Breast epithelium (tissue), 4 donors: ENCODE results near the gene GNG7. TPM values are rescaled to one million over a fixed set of nuclear protein-coding genes. Genes with fewer than 3 reads are reported as not detected.

Experiments
- DNase-seq, 2 donors: peaks; one replicate each; pipeline ENCODE4 v3.0.0-alpha.2; 2019; ENCODE audit warnings: low spot score in 2 of 2
- H3K27ac ChIP-seq, 2 donors: fragments of 200-600 bp; sonication (generic) in 1 of 2; one replicate each; pipeline ENCODE4 v1.5.1; 2016 to 2019; ENCODE audit warnings: mild to moderate bottlenecking in 1 of 2
- H3K27me3 ChIP-seq, 2 donors: fragments of 200-600 bp; sonication (generic) in 1 of 2; one replicate each; pipeline versions ENCODE4 v1.5.1 to v1.6.0; 2017 to 2019; ENCODE audit warnings: control low read depth in 1 of 2, mild to moderate bottlenecking in 1 of 2
- H3K36me3 ChIP-seq: fragments of 200-600 bp; one replicate; pipeline ENCODE4 v1.5.1; 2019
- H3K4me1 ChIP-seq, 2 donors: fragments of 200-600 bp; sonication (generic); one replicate each; pipeline ENCODE4 v1.5.1; 2016 to 2019; ENCODE audit warnings: control low read depth in 1 of 2
- H3K4me3 ChIP-seq, 3 donors: fragments of 200-600 bp; sonication (generic); 1 replicate in 2 of 3; 2 replicates in 1 of 3; pipeline ENCODE4 v1.5.1; 2016 to 2019; ENCODE audit warnings: mild to moderate bottlenecking in 3 of 3, moderate library complexity in 2 of 3
- H3K9me3 ChIP-seq, 2 donors: fragments of 200-600 bp; sonication (generic) in 1 of 2; one replicate each; pipeline ENCODE4 v1.5.1; 2016 to 2019; ENCODE audit warnings: control low read depth in 1 of 2
- POLR2A ChIP-seq: fragments of 450-650 bp; IDR thresholded peaks from one replicate; pipeline ENCODE4 v1.6.1; 2016; ENCODE audit warnings: antibody characterized with exemption, mild to moderate bottlenecking, moderate library complexity
- POLR2AphosphoS5 ChIP-seq, 3 donors: sonication (generic); formaldehyde crosslinking; IDR thresholded peaks; one replicate each; pipeline ENCODE4 v1.6.1; 2017; ENCODE audit warnings: antibody characterized with exemption in 3 of 3
- intact Hi-C: fragments of 100-400 bp; cut with DNase I; formaldehyde crosslinking; loops from one replicate; pipeline ENCODE4 v1.15.1; 2023; ENCODE audit warnings: low total_unique reads
- total RNA-seq, 3 donors: library from RNA; depleted of rRNA; stranded (reverse); fragments of >200 nt; gene quantifications; one replicate each; pipeline ENCODE4 v1.1.0, GENCODE V29; 2016
- TF ChIP-seq, protein P1 (sequence below), 3 donors: fragments of 450-650 bp; IDR thresholded peaks; one replicate each; pipeline ENCODE4 v1.5.1; 2016 to 2017; ENCODE audit warnings: antibody characterized with exemption in 3 of 3, mild to moderate bottlenecking in 3 of 3, moderate library complexity in 3 of 3

GNG7 gene
- total RNA-seq, 3 donors from 2014 or later: 1.6 to 7.8 (median 4.3) TPM

DNA sequence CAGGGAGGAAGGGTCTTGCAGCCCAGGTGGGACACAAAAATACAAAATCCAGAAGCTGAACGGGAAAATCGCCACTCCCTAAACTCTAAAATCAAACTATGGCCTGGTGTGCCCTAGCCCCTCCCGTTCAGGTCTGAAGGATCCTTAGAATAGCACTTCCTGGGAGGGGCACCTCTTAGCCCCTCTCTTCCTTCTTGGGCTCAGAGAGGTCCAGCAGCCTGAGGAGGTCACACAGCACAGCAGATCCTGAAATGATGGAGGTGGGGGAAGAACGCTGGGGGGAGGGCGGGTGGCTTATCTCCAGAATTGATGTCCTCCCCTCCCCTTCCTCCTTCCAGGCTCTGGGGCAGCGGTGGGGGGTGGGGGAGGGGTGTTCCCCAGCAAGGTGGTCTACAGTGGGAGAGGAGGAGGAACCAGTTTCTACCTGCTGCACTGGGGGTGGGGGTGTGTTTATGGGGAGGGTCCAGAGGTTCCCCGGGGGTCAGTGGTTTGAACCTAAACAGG, 16.8 kb upstream of the GNG7 start:
- Histone ChIP-seq H3K4me1 (no peaks in the 10 kb centered on the region), H3K9me3 (peaks cover 5 to 9% of the 10 kb centered on the region in 2 donors), H3K36me3 (no peaks in the 10 kb centered on the region), H3K4me3 (no peak overlapping the region), H3K27ac (no peak overlapping the region), H3K27me3 (peaks cover 0 to 4% of the 10 kb centered on the region in 2 donors)
- intact Hi-C loops: loop anchor here (2.0 kb wide), 1 partner anchor 26 kb away; no protein-coding TSS in a partner anchor
- DNase-seq: no peak
- TF ChIP-seq, protein P1, sequence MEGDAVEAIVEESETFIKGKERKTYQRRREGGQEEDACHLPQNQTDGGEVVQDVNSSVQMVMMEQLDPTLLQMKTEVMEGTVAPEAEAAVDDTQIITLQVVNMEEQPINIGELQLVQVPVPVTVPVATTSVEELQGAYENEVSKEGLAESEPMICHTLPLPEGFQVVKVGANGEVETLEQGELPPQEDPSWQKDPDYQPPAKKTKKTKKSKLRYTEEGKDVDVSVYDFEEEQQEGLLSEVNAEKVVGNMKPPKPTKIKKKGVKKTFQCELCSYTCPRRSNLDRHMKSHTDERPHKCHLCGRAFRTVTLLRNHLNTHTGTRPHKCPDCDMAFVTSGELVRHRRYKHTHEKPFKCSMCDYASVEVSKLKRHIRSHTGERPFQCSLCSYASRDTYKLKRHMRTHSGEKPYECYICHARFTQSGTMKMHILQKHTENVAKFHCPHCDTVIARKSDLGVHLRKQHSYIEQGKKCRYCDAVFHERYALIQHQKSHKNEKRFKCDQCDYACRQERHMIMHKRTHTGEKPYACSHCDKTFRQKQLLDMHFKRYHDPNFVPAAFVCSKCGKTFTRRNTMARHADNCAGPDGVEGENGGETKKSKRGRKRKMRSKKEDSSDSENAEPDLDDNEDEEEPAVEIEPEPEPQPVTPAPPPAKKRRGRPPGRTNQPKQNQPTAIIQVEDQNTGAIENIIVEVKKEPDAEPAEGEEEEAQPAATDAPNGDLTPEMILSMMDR (IDR thresholded peaks at IDR 0.05): no peak
- TF ChIP-seq POLR2A (no peak), POLR2AphosphoS5 (IDR thresholded peaks at IDR 0.05) (no peak)

DNA sequence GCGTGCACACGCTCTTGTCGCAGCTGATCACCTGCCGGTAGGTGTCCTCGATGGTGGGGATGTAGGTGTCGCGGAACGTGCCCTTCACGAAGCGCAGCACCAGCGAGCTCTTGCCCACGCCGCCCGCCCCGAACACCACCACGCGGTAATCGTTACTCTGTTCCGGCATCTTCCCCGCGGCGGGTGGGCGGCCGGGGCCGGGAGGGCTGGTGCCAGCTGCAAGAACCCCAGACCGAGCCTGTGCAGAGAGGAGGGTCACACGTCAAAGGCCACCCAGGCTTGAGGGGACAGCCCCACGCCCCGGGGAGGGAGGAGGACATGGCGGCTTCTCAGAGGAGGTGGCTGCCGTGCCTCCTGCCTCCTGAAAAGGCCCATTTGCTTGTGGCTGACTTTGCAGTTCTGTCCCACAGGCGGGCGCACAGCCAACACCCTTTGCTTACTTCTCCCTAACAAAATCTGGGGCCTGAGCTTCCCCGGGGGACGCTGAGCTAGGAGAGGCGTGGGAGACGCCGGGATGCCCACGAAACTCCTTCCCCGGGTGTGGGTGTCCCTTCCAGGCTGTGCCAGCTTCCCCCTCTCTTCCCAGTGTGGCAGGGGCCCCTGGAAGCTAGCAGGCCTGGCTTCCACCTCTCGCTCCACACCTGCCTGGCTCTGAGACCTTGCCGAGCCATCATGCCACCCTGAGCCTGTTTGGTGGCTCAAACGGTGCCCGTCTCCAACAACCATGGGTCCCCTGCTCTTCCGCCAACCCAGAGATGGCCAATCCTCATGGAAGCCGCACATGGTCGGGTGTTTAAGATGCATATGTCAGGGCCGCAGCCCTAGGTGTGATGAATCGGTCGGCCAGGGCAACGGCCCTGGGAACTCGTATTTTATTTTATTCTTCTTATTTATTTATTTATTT, 15.4 kb upstream of the GNG7 start:
- no peak overlapping the region for H3K4me3 ChIP-seq
- intact Hi-C loops: loop anchor here (2.0 kb wide), 1 partner anchor 25 kb away; no protein-coding TSS in a partner anchor

DNA sequence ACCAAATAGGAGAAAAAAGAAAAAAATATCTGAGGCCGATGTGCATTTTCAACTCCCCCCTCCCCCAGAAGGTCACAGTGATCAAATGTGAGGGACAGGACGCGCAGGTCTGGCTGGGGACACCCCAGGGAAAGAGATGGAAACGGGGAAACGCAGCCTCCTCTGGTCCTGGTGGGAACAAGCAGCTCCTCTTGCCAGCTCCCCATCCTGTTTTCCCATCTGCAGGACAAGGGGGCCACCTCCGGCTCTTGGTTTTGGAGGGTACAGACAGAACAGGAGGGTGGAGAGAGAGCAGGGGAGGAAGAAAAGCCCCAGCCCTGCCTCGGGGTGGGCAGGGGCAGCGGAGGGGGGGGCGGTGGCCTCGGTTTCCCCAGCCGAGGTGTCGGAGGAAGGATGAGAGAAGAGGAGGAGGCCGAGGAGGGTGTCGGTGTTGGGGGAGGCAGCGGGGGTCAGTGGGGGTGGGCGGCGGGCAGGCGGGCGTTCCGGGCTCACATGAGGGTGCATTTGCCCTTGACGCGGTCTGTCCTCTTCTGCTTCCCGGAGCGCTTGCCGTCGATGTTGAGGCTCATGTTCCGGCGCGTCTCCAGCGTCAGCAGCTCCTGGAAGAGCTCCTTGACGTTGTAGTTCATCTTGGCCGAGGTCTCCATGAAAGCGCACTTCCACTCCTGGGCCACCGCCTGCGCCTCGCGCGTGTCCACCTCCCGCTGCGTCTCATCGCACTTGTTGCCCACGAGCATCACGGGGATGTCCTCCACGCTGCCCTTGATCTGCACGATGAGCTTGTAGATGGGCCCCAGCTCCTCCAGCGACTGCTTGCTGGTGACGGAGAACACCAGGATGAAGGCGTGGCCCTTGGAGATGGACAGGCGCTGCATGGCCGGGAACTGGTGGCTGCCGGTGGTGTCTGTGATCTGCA, 14.5 kb upstream of the GNG7 start:
- H3K36me3 ChIP-seq: no peaks in the 10 kb centered on the region
- no peak for TF ChIP-seq POLR2AphosphoS5 (IDR thresholded peaks at IDR 0.05)
- TF ChIP-seq, protein P1 (IDR thresholded peaks at IDR 0.05): no peak
- TF ChIP-seq POLR2A: no peak
- no peak for DNase-seq
- intact Hi-C loops: no loop called here
- H3K27me3 ChIP-seq: peaks cover 0 to 4% of the 10 kb centered on the region in 2 donors
- peaks cover 5 to 9% of the 10 kb centered on the region in 2 donors for H3K9me3 ChIP-seq
- no peak overlapping the region for H3K27ac ChIP-seq
- H3K4me1 ChIP-seq: no peaks in the 10 kb centered on the region
- no peak overlapping the region for H3K4me3 ChIP-seq

More for the DNA sequence above, 15.4 kb upstream of the GNG7 start:
- no peak overlapping the region for H3K27ac ChIP-seq
- no peaks in the 10 kb centered on the region for H3K36me3 ChIP-seq
- no peak for TF ChIP-seq POLR2A
- TF ChIP-seq, protein P1 (IDR thresholded peaks at IDR 0.05): no peak
- no peak for TF ChIP-seq POLR2AphosphoS5 (IDR thresholded peaks at IDR 0.05)
- no peaks in the 10 kb centered on the region for H3K4me1 ChIP-seq
- H3K9me3 ChIP-seq: peaks cover 5 to 9% of the 10 kb centered on the region in 2 donors
- DNase-seq: no peak
- H3K27me3 ChIP-seq: peaks cover 0 to 4% of the 10 kb centered on the region in 2 donors

DNA sequence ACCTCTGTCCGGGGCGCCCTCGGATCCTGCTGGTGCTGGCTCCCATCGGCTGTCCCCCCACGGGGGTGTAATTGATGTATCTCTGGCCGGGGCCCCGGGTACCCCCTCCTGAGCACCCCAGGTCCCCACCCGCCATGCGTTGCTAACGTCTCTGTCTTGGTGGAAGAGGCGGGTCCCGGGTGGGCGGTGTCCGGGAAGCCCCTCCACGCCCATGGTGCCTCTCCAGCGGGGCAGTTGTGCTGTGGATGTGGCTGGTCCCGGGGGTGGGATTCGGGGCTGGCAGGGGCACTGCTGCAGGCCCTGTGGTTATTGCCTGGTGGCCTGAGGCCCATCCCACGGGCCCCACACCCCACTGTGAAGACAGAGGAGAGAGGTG, 13.8 kb upstream of the GNG7 start:
- peaks cover 0 to 4% of the 10 kb centered on the region in 2 donors for H3K27me3 ChIP-seq
- peaks cover 5 to 9% of the 10 kb centered on the region in 2 donors for H3K9me3 ChIP-seq
- no peak for DNase-seq
- no peak overlapping the region for H3K27ac ChIP-seq
- H3K4me3 ChIP-seq: no peak overlapping the region
- no peaks in the 10 kb centered on the region for H3K4me1 ChIP-seq
- no peaks in the 10 kb centered on the region for H3K36me3 ChIP-seq
- intact Hi-C loops: no loop called here
- TF ChIP-seq POLR2AphosphoS5 (IDR thresholded peaks at IDR 0.05): no peak
- TF ChIP-seq, protein P1 (IDR thresholded peaks at IDR 0.05): no peak
- TF ChIP-seq POLR2A: no peak
